Mucosa of rectum (tissue), 2 donors: ENCODE data around the gene CYREN.
A peak's percentile ranks its signal among the peaks of the same experiment; 100 is the strongest.
"Not testable (repeated sequence)": the region's sequence is repeated elsewhere in the genome, so short reads cannot be mapped to it uniquely, and the experiment has no call there.

Source experiments
- H3K27ac ChIP-seq, 2 donors: one replicate each; pipeline ENCODE4 v1.7.0; 2013; ENCODE audit warnings: inconsistent platforms in 2 of 2, low read depth in 2 of 2, low read length in 2 of 2
- H3K27me3 ChIP-seq, 2 donors: one replicate each; pipeline ENCODE4 v1.7.0; 2013; ENCODE audit warnings: low read length in 2 of 2; ENCODE audit not compliant: control insufficient read depth in 2 of 2, insufficient read depth in 2 of 2
- H3K36me3 ChIP-seq, 2 donors: one replicate each; pipeline ENCODE4 v1.7.0; 2013; ENCODE audit warnings: low read length in 2 of 2; ENCODE audit not compliant: control insufficient read depth in 2 of 2, insufficient read depth in 2 of 2
- H3K4me1 ChIP-seq, 2 donors: one replicate each; pipeline ENCODE4 v1.7.0; 2013; ENCODE audit warnings: low read length in 2 of 2, mild to moderate bottlenecking in 1 of 2; ENCODE audit not compliant: control insufficient read depth in 2 of 2, insufficient read depth in 2 of 2
- H3K4me3 ChIP-seq, 2 donors: one replicate each; pipeline ENCODE4 v1.7.0; 2013; ENCODE audit warnings: low read length in 2 of 2
- H3K9ac ChIP-seq, 2 donors: one replicate each; pipeline ENCODE4 v1.7.0; 2013; ENCODE audit warnings: low read length in 2 of 2, low read depth in 1 of 2, mild to moderate bottlenecking in 1 of 2
- H3K9me3 ChIP-seq, 2 donors: one replicate each; pipeline ENCODE4 v1.7.0; 2013; ENCODE audit warnings: low read length in 2 of 2; ENCODE audit not compliant: control insufficient read depth in 2 of 2
- donor health status: healthy.
- donor health status: Normal muscosa, but diverticular disease.

Gene CYREN, protein sequence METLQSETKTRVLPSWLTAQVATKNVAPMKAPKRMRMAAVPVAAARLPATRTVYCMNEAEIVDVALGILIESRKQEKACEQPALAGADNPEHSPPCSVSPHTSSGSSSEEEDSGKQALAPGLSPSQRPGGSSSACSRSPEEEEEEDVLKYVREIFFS

DNA sequence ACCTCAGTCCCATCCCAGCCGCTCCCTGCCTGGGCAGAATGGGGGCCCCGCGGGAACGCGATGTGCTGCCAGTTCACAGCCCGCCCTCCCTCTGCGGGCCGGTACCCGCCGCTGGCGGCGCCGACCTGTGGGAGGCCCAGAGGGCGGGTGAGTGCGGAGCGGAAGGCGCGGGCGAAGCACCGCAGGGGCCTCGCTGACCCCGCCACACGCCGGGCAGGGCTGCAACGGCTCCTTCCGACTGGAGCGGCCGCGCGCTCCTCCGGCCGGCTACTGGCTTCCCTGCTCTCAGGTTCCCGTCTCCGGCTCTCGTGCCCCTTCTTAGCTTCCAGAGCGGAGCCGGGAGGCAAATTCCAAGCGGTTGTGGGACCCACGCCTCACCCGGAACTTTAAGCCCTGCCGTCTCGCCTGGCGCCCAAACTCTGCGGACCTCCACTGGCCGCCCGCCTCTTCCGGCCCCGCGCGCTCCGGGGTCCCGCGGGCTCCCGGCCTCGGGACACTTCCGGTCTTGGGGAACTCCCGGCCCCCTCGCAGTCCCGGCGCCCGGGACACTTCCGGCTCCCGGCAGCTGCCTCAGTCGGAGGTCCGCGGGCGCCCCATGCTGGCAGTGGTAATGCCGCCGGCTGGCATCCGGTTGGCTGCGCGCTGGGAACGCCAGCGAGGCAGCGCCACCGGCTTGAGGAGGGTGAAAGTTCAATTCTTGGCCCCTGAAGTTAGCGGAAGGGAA lies at the start of gene CYREN:
CYREN (minus strand) TSS at position 434 of the 724 bp plus-strand sequence. CDS start 1,785 bp downstream, outside the sequence.
- Histone ChIP-seq H3K4me3 (peak within 1 kb of the TSS; percentile 83 to 87), H3K36me3 (peaks cover 30 to 33% of the 10 kb centered on the region in 2 donors), H3K4me1 (peaks cover 21% of the 10 kb centered on the region in 2 donors), H3K9me3 (no peaks in the 10 kb centered on the region), H3K27ac (peak within 1 kb of the TSS; percentile 92 to 96), H3K27me3 (no peaks in the 10 kb centered on the region), H3K9ac (peak within 1 kb of the TSS; percentile 91 to 95)

DNA sequence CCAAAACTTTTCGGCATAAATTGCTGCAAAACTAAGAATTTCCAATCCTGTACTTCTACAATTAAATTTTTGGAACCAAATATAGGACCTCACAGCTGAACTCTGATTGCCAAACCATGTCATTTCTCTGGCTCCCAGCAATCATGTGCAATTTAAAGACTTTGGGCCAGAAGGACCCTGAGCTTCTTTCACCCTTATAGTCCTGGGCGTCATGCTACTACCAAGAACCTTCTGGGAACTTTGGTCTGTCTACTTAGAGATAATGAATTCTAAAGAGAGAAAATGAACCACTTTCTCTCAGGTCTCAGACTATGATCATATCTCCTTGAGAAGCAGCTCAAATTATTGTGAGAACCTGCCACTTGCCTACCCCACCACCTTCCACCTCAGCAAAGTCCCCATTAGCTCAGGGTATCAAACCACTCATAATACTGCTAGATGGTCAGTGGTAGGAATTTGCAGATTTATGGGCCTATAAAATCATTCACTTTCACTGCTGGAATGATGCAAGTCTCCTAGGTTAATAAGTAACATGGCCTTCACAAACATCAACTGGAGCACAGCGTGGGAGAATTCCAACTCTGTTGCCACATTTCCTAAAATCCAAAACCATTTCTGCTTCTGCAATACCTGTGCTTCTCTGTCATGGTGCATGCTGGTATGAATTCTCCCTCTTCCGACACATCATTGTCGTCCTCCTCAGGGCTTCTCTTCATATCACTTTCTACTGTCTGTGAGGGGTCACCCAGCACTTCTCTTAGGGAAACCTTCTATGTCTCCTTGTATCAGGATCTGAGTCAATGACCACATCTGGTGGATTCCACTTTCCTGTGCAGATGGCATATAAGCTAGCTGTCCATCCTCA lies 47.4 kb upstream of the CYREN start:
- peaks cover 6 to 8% of the 10 kb centered on the region in 2 donors for H3K4me1 ChIP-seq
- no peak overlapping the region for H3K9ac ChIP-seq
- H3K4me3 ChIP-seq: no peak overlapping the region
- H3K36me3 ChIP-seq: no peaks in the 10 kb centered on the region
- no peaks in the 10 kb centered on the region for H3K27me3 ChIP-seq
- H3K9me3 ChIP-seq: no peaks in the 10 kb centered on the region
- H3K27ac ChIP-seq: no peak overlapping the region

DNA sequence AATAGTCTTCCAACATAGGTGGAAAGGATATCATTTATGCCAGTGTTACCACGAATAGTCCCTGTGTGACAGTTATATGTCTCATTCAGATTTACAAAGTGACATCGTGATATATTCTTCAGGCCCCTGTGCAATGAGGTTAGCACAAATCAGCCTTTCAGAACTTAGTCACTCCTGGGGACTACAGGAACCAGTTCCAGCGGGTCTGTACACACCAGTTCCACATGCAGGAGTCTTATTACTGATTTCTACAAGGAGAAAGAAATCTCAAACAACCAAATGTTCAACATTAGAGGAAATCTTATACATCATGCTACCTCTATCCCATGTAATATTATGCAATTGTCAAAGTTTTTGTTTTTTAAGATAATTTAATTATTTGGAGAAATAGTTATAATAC lies 45.2 kb upstream of the CYREN start:
- H3K4me3 ChIP-seq: no peak overlapping the region
- no peak overlapping the region for H3K9ac ChIP-seq
- H3K27me3 ChIP-seq: no peaks in the 10 kb centered on the region
- no peaks in the 10 kb centered on the region for H3K9me3 ChIP-seq
- H3K4me1 ChIP-seq: peaks cover 10 to 11% of the 10 kb centered on the region in 2 donors
- no peaks in the 10 kb centered on the region for H3K36me3 ChIP-seq
- H3K27ac ChIP-seq: no peak overlapping the region

- Histone ChIP-seq H3K4me1 (peaks cover 11 to 14% of the 10 kb centered on the region in 2 donors), H3K36me3 (no peaks in the 10 kb centered on the region), H3K27me3 (no peaks in the 10 kb centered on the region), H3K4me3 (no peak overlapping the region), H3K9ac (no peak overlapping the region), H3K9me3 (no peaks in the 10 kb centered on the region), H3K27ac (no peak overlapping the region)
Measured at GRCh38 chr7:135215180-135215579, 44.7 kb upstream of the CYREN start.

- Histone ChIP-seq H3K36me3 (no peaks in the 10 kb centered on the region), H3K4me3 (no peak overlapping the region), H3K9ac (no peak overlapping the region), H3K27ac (no peak overlapping the region), H3K27me3 (no peaks in the 10 kb centered on the region), H3K4me1 (peaks cover 11 to 14% of the 10 kb centered on the region in 2 donors), H3K9me3 (no peaks in the 10 kb centered on the region)
Measured at GRCh38 chr7:135213831-135214230, 43.3 kb upstream of the CYREN start.

DNA sequence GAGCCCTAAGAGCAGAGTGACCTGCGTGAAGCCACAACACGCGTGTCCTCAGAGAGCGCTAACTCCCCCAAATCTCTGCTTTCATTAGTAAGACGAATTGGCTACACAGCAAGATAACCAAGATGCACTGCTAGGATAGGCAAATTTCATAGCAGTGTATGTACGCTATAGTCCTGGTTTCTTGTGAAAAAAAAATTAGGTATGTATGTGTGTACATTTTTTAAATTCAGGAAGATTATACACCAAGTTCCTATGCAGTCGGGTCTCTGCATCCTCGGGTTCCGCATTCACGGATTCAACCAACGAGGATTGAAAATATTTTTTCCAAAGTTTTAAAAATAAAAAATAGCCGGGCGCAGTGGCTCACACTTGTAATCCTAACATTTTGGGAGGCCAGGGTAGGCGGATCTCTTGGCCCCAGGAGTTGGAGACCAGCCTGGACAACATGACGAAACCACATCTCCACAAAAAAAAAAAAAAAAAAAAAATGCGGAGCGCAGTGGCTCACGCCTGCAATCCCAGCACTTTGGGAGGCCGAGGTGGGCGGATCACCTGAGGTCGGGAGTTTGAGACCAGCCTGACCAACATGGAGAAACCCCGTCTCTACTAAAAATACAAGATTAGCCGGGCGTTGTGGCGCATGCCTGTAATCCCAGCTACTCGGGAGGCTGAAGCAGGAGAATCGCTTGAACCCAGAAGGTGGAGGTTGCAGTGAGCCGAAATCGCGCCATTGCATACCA lies 41.6 kb upstream of the CYREN start:
- H3K4me1 ChIP-seq: not testable (repeated sequence)

DNA sequence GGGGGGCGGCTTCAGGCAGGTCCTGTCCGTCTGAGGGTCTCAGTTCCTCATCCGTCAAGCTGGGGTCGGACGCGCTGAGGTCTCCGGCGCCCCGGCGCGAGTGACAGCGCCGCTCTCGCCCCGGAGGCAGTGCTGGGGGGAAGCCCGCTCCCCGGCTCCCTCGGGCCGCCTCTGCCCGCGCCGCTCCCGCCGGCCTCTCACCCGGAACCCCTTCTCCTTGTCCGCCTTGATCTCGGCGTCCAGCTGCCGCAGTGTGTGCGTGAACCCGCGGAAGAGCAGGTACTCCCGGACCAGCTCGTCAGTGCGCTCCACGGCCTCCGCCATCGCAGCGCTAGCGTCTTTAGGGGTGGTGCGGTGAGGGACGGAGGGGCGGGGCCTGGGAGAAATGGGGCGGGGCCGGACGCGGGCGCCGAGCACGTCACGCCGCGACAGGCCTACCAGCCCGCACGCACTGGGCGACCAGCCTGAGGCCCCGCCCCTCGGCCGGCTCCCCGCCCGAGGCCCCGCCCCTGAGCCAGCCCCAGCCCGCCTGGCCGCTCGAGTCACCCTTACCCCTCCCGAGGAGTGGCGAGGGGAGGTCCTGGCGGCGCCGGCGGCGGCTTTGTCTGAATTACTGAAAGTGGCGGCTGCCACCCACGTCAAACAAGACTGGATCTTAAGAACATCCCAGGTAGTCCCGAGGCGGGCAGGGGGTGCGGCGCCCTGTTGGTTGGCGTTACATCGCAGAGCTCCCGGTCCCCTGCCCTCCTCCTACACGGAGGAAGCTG lies 40.9 kb upstream of the CYREN start, which contains the start of gene WDR91:
WDR91 (minus strand) TSS at position 348 of the 767 bp plus-strand sequence; CDS start at position 324, 24 bp downstream.
- Histone ChIP-seq H3K36me3 (no peaks in the 10 kb centered on the region), H3K9me3 (no peaks in the 10 kb centered on the region), H3K9ac (peak within 1 kb of the TSS; percentile 86 to 92), H3K4me3 (peak within 1 kb of the TSS; percentile 83 to 87), H3K27ac (peak within 1 kb of the TSS; percentile 78 to 87), H3K4me1 (peaks cover 5% of the 10 kb centered on the region in 2 donors), H3K27me3 (no peaks in the 10 kb centered on the region)

More for the DNA sequence above, 41.6 kb upstream of the CYREN start:
- Histone ChIP-seq H3K4me3 (peak overlapping the region; percentile 83 to 84), H3K9ac (peak overlapping the region; percentile 83 to 92), H3K27ac (peak overlapping the region; percentile 76 to 78)
- not testable (repeated sequence) for H3K27me3 ChIP-seq, H3K9me3 ChIP-seq, H3K36me3 ChIP-seq

DNA sequence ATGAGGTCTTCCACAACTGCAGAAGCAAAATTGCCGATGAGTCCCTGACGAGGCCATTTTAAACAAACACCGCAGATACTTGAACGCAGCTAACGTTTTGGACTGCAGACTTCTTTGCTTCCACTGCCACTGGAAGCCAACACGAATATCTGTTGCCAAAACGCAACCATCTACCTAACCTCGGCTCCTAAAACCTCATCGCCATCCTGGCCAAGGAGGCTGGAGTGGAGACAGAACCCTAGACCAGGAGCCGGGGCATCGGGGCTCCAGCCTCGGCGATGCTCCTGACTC lies 40.3 kb upstream of the CYREN start:
- Histone ChIP-seq H3K36me3 (no peaks in the 10 kb centered on the region), H3K4me3 (peak overlapping the region; percentile 83 to 87), H3K27me3 (no peaks in the 10 kb centered on the region), H3K9ac (peak overlapping the region; percentile 86 to 90), H3K4me1 (peaks cover 5% of the 10 kb centered on the region in 2 donors), H3K27ac (peak overlapping the region; percentile 71 to 87), H3K9me3 (no peaks in the 10 kb centered on the region)

- Histone ChIP-seq H3K4me1 (peaks cover 5% of the 10 kb centered on the region in 2 donors), H3K27ac (no peak overlapping the region), H3K9ac (no peak overlapping the region), H3K4me3 (no peak overlapping the region), H3K36me3 (peaks cover under 1 to 8% of the 10 kb centered on the region in 2 donors), H3K27me3 (no peaks in the 10 kb centered on the region), H3K9me3 (no peaks in the 10 kb centered on the region)
Measured at GRCh38 chr7:135209225-135209834, 38.8 kb upstream of the CYREN start.
